Fibroblast of mammary gland (primary cell): Measurements from ENCODE around the gene KIF3C.
"Not testable (repeated sequence)": the region's sequence is repeated elsewhere in the genome, so short reads cannot be mapped to it uniquely, and the experiment has no call there.

Experiments
- DNase-seq: peaks from one replicate; pipeline ENCODE4 v3.0.0-alpha.2; 2010; ENCODE audit warnings: low read depth
- H3K4me3 ChIP-seq: 2 replicates; pipeline ENCODE4 v1.5.1; 2011; ENCODE audit warnings: low read depth, mild to moderate bottlenecking, low read length, moderate library complexity; ENCODE audit not compliant: control insufficient read depth
- CTCF ChIP-seq: conservative IDR thresholded peaks from 2 replicates; pipeline ENCODE4 v1.5.1; 2011; ENCODE audit warnings: low read depth, low read length, inconsistent platforms; ENCODE audit not compliant: control insufficient read depth, insufficient read depth

KIF3C gene

GRCh38 chr2:26009567-26009963 lies 27.3 kb upstream of the KIF3C start:
- no peak overlapping the region for H3K4me3 ChIP-seq
- no peak for TF ChIP-seq CTCF
- no peak for DNase-seq

- no peak for TF ChIP-seq CTCF
- DNase-seq: peak; percentile 94
- no peak overlapping the region for H3K4me3 ChIP-seq
Measured at GRCh38 chr2:26008851-26009566, 26.7 kb upstream of the KIF3C start.

GRCh38 chr2:26008095-26008494 lies 25.8 kb upstream of the KIF3C start:
- no peak for DNase-seq
- no peak for TF ChIP-seq CTCF
- H3K4me3 ChIP-seq: no peak overlapping the region

- TF ChIP-seq CTCF: no peak
- no peak overlapping the region for H3K4me3 ChIP-seq
- DNase-seq: no peak
Measured at GRCh38 chr2:26002632-26003310, 20.5 kb upstream of the KIF3C start.

- TF ChIP-seq CTCF: no peak
- peak; percentile 49 for DNase-seq
- no peak overlapping the region for H3K4me3 ChIP-seq
Measured at GRCh38 chr2:26001743-26002351, 19.6 kb upstream of the KIF3C start.

GRCh38 chr2:26000561-26001082 lies 18.3 kb upstream of the KIF3C start:
- no peak for DNase-seq
- no peak for TF ChIP-seq CTCF

GRCh38 chr2:25999406-25999805 lies 17.1 kb upstream of the KIF3C start:
- DNase-seq, H3K4me3 ChIP-seq: not testable (repeated sequence)

More at GRCh38 chr2:26000561-26001082, 18.3 kb upstream of the KIF3C start:
- no peak overlapping the region for H3K4me3 ChIP-seq

- H3K4me3 ChIP-seq, DNase-seq: not testable (repeated sequence)
Measured at GRCh38 chr2:25998816-25999383, 16.6 kb upstream of the KIF3C start.
